T-cell (primary cell): ENCODE measurements around the gene CEP57L1. TPM values are rescaled to one million over a fixed set of nuclear protein-coding genes. Genes with fewer than 3 reads are reported as not detected.
A peak's percentile ranks its signal among the peaks of the same experiment; 100 is the strongest.
"Not testable (repeated sequence)": the region's sequence is repeated elsewhere in the genome, so short reads cannot be mapped to it uniquely, and the experiment has no call there.

ENCODE experiments used
- ATAC-seq, 4 experiments: fragments of 200-7000 bp in 3 of 4; fragments of 150-1000 bp in 1 of 4; cut with Tn5 transposase; replicated peaks in 1 of 4; 1 replicate in 3 of 4; 2 replicates in 1 of 4; pipeline ENCODE4 v1.10.0; 2021; ENCODE audit warnings: moderate library complexity in 3 of 4, mild to moderate bottlenecking in 2 of 4, moderate number of reproducible peaks in 1 of 4
- CTCF ChIA-PET, 2 donors: fragments of 300-600 bp; sonication (Branson Sonifier 250); formaldehyde crosslinking; loops; one replicate each; lab custom pipeline; 2022; ENCODE audit warnings: antibody characterized with exemption in 2 of 2; lab: Charles Lee
- POLR2A ChIA-PET, 2 donors: fragments of 300-600 bp; sonication (Branson Sonifier 250); formaldehyde crosslinking; loops; one replicate each; lab custom pipeline; 2022; ENCODE audit warnings: antibody characterized with exemption in 2 of 2; lab: Charles Lee
- DNase-seq, 35 experiments: peaks; one replicate each; pipeline versions ENCODE4 v3.0.0 to v3.0.0-alpha.2; 2013 to 2023
- H3K27ac ChIP-seq: one replicate; pipeline ENCODE4 v1.5.1; 2013; ENCODE audit warnings: low read length
- H3K27me3 ChIP-seq, 2 experiments: replicated peaks in 1 of 2; 1 replicate in 1 of 2; 2 replicates in 1 of 2; pipeline versions ENCODE4 v1.6.1 to v1.7.0; 2013; ENCODE audit warnings: low read length in 1 of 2, mixed read lengths in 1 of 2; ENCODE audit not compliant: control insufficient read depth in 2 of 2, insufficient read depth in 2 of 2; ENCODE audit errors: extremely low read depth in 1 of 2
- H3K36me3 ChIP-seq, 2 donors: 1 replicate in 1 of 2; 2 replicates in 1 of 2; pipeline versions ENCODE4 v1.6.1 to v1.7.0; 2013; ENCODE audit warnings: low read length in 1 of 2; ENCODE audit not compliant: control insufficient read depth in 2 of 2, insufficient read depth in 1 of 2; ENCODE audit errors: extremely low read depth in 1 of 2
- H3K4me1 ChIP-seq, 2 experiments: 1 replicate in 1 of 2; 2 replicates in 1 of 2; pipeline versions ENCODE4 v1.6.1 to v1.7.0; 2013; ENCODE audit warnings: low read length in 2 of 2, mixed read lengths in 1 of 2; ENCODE audit not compliant: insufficient read depth in 2 of 2, control insufficient read depth in 1 of 2; ENCODE audit errors: extremely low read depth in 1 of 2
- H3K4me3 ChIP-seq, 2 donors: 1 replicate in 1 of 2; 2 replicates in 1 of 2; pipeline versions ENCODE4 v1.5.1 to v1.7.0; 2013; ENCODE audit warnings: mild to moderate bottlenecking in 2 of 2, low read length in 1 of 2, moderate library complexity in 1 of 2; ENCODE audit not compliant: control insufficient read depth in 1 of 2; ENCODE audit errors: extremely low read depth in 1 of 2
- H3K9me3 ChIP-seq: 2 replicates; pipeline ENCODE4 v1.7.0; 2013
- H3K27ac Mint-ChIP-seq, 2 donors: one replicate each; pipeline ENCODE4 v1.8.0; 2020 to 2021; ENCODE audit warnings: mild to moderate bottlenecking in 2 of 2, mixed read lengths in 2 of 2
- H3K27me3 Mint-ChIP-seq, 2 donors: one replicate each; pipeline ENCODE4 v1.8.0; 2021 to 2022; ENCODE audit warnings: mixed read lengths in 2 of 2
- H3K36me3 Mint-ChIP-seq: one replicate; pipeline ENCODE4 v1.8.0; 2021; ENCODE audit warnings: mixed read lengths
- H3K4me1 Mint-ChIP-seq, 3 donors: one replicate each; pipeline ENCODE4 v1.8.0; 2020 to 2022; ENCODE audit warnings: mixed read lengths in 3 of 3, mild to moderate bottlenecking in 1 of 3
- H3K4me3 Mint-ChIP-seq, 3 donors: one replicate each; pipeline ENCODE4 v1.8.0; 2020 to 2022; ENCODE audit warnings: mild to moderate bottlenecking in 3 of 3, mixed read lengths in 3 of 3, moderate library complexity in 3 of 3
- H3K9me3 Mint-ChIP-seq, 3 donors: one replicate each; pipeline ENCODE4 v1.8.0; 2020 to 2022; ENCODE audit warnings: mixed read lengths in 3 of 3
- WGBS: methylation state at CpG from one replicate; pipeline ENCODE4 v1.1.5; 2013; ENCODE audit warnings: missing lambda C conversion rate; ENCODE audit not compliant: insufficient coverage; 5-methylcytosine and 5-hydroxymethylcytosine counted together
- total RNA-seq, 35 experiments: library from RNA in 6 of 35; stranded (reverse) in 6 of 35; fragments of 120-200 nt in 1 of 35; gene quantifications; one replicate each; pipeline versions ENCODE4 v1.2.1 to v1.2.4 and lab custom pipeline; 2013 to 2026

Gene CEP57L1
- total RNA-seq, 5 donors from 2014 or later (not counting 1 experiment from before 2014, with no cell fraction given): 5.2 to 7.9 (median 5.9) TPM

DNA sequence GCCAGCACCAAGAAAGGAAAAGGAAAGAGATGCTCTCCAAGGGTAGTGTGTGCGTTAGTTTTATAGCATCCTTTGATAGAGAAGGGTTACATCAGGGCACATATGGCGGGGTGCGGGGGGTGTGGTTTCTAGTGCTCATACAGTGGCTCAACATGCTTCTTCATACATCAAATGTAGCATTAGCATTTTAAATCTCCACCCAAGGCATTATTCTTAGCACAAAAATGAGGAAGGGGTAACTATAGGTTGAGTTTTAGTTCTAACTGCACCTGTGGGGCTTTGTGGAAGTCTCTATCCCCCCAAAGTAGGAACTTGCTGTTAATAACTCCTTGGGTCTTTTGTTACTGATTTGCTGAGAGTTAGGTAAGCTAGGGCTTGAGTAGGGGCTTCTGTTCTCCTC lies 89.3 kb downstream of the CEP57L1 start:
- no CpG with 5 or more reads among the region's 3 CpGs for WGBS
- CTCF ChIA-PET: interaction anchor here in 1 of 2 donors (0.6 kb wide), 1 partner anchor 193 kb away, joined by 3 read pairs; no protein-coding TSS in a partner anchor
- no peaks in the 10 kb centered on the region for H3K4me1 Mint-ChIP-seq

GRCh38 chr6:109186012-109186411 lies 90.7 kb downstream of the CEP57L1 start:
- no CpG with 5 or more reads among the region's 3 CpGs for WGBS
- DNase-seq: no peak
- H3K36me3 Mint-ChIP-seq: no peaks in the 10 kb centered on the region
- no peaks in the 10 kb centered on the region for H3K4me1 Mint-ChIP-seq
- H3K27ac Mint-ChIP-seq: no peak overlapping the region
- H3K4me3 Mint-ChIP-seq: no peak overlapping the region
- H3K4me1 ChIP-seq: no peaks in the 10 kb centered on the region
- no peaks in the 10 kb centered on the region for H3K36me3 ChIP-seq
- CTCF ChIA-PET: interaction anchor here (0.6 to 5.4 kb wide), 2 partner anchors 198 to 1650 kb away, joined by 5 to 82 read pairs; partner anchors contain the start of gene CD164 (in 1 of the 2)
- peaks cover 0 to 5% (median 4%) of the 10 kb centered on the region in 3 donors for H3K9me3 Mint-ChIP-seq
- no peaks in the 10 kb centered on the region for H3K9me3 ChIP-seq
- H3K27me3 ChIP-seq: peaks cover 0 to 4% of the 10 kb centered on the region in 2 experiments
- H3K27me3 Mint-ChIP-seq: peaks cover 10 to 34% of the 10 kb centered on the region in 2 donors
- POLR2A ChIA-PET: interaction anchor here in 1 of 2 donors (0.6 kb wide), 1 partner anchor 336 kb away, joined by 3 read pairs; no protein-coding TSS in a partner anchor
- H3K27ac ChIP-seq: no peak overlapping the region
- no peak for ATAC-seq
- no peak overlapping the region for H3K4me3 ChIP-seq

More for the DNA sequence above, 89.3 kb downstream of the CEP57L1 start:
- H3K4me1 ChIP-seq: no peaks in the 10 kb centered on the region
- no peak overlapping the region for H3K4me3 ChIP-seq
- Mint-ChIP-seq H3K27me3 (peaks cover 12 to 34% of the 10 kb centered on the region in 2 donors), H3K9me3 (no peaks in the 10 kb centered on the region), H3K36me3 (no peaks in the 10 kb centered on the region), H3K27ac (no peak overlapping the region), H3K4me3 (no peak overlapping the region)
- no peak overlapping the region for H3K27ac ChIP-seq
- no peak for ATAC-seq
- no peaks in the 10 kb centered on the region for H3K9me3 ChIP-seq
- POLR2A ChIA-PET: interaction anchor here in 1 of 2 donors (0.6 kb wide), 1 partner anchor 963 kb away, joined by 3 read pairs; no protein-coding TSS in a partner anchor
- DNase-seq: no peak
- peaks cover 0 to 4% of the 10 kb centered on the region in 2 experiments for H3K27me3 ChIP-seq
- H3K36me3 ChIP-seq: no peaks in the 10 kb centered on the region

GRCh38 chr6:109187399-109188114 lies 92.2 kb downstream of the CEP57L1 start:
- H3K4me1 Mint-ChIP-seq: no peaks in the 10 kb centered on the region
- H3K9me3 Mint-ChIP-seq: peaks cover 0 to 15% (median 9%) of the 10 kb centered on the region in 3 donors
- WGBS: 9% methylated on average over 3 of the region's 5 CpGs
- peak; percentile 20 to 79 (median 53) for DNase-seq
- POLR2A ChIA-PET: no interaction called here
- Histone ChIP-seq H3K27ac (no peak overlapping the region), H3K9me3 (no peaks in the 10 kb centered on the region), H3K36me3 (no peaks in the 10 kb centered on the region), H3K4me3 (no peak overlapping the region), H3K4me1 (no peaks in the 10 kb centered on the region), H3K27me3 (no peaks in the 10 kb centered on the region)
- CTCF ChIA-PET: interaction anchor here (0.5 to 5.4 kb wide), 22 partner anchors 8 to 1556 kb away, joined by 3 to 82 read pairs (median 4); partner anchors contain the start of gene CD164 (in 1 of the 2)
- no peak overlapping the region for H3K4me3 Mint-ChIP-seq
- peak; percentile 81 to 87 (median 84) for ATAC-seq
- peaks cover 6% of the 10 kb centered on the region for H3K36me3 Mint-ChIP-seq
- no peak overlapping the region for H3K27ac Mint-ChIP-seq
- H3K27me3 Mint-ChIP-seq: peaks cover 10 to 25% of the 10 kb centered on the region in 2 donors

- Histone ChIP-seq H3K4me3 (no peak overlapping the region), H3K27me3 (no peaks in the 10 kb centered on the region), H3K27ac (no peak overlapping the region), H3K9me3 (no peaks in the 10 kb centered on the region), H3K4me1 (no peaks in the 10 kb centered on the region), H3K36me3 (no peaks in the 10 kb centered on the region)
- WGBS: 58% methylated on average over 5 of the region's 5 CpGs
- POLR2A ChIA-PET: no interaction called here
- DNase-seq (no peak), ATAC-seq (no peak)
- no peaks in the 10 kb centered on the region for H3K4me1 Mint-ChIP-seq
- peaks cover 6% of the 10 kb centered on the region for H3K36me3 Mint-ChIP-seq
- H3K9me3 Mint-ChIP-seq: peaks cover 0 to 18% (median 9%) of the 10 kb centered on the region in 3 donors
- CTCF ChIA-PET: interaction anchor here (0.6 to 5.4 kb wide), 21 partner anchors 8 to 1203 kb away, joined by 3 to 82 read pairs (median 4); partner anchors contain the start of gene CD164 (in 1 of the 2)
- no peak overlapping the region for H3K4me3 Mint-ChIP-seq
- peaks cover 10 to 21% of the 10 kb centered on the region in 2 donors for H3K27me3 Mint-ChIP-seq
- no peak overlapping the region for H3K27ac Mint-ChIP-seq
Measured at GRCh38 chr6:109188115-109188411, 92.8 kb downstream of the CEP57L1 start.

DNA sequence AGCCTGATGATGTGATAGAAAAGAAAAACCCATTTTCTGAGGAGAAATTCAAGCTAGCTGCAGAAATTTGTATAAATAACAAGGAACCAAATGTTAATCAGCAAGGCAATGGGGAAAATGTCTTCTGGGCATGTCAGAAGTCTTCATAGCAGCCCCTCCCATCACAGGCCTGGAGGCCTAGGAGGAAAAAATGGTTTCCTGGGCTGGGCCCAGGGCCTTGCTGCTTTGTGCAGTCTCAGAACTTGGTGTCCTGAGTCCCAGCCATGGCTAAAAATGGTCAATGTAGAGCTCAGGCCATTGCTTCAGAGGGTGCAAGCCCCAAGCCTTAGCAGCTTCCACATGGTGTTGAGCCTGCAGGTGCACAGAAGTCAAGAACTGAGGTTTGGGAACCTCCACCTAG lies 96.1 kb downstream of the CEP57L1 start:
- H3K9me3 ChIP-seq, H3K27me3 ChIP-seq, POLR2A ChIA-PET, ATAC-seq, H3K4me1 ChIP-seq, H3K27ac ChIP-seq, H3K4me3 Mint-ChIP-seq, H3K36me3 ChIP-seq, CTCF ChIA-PET, H3K4me3 ChIP-seq, H3K27me3 Mint-ChIP-seq, H3K4me1 Mint-ChIP-seq, H3K27ac Mint-ChIP-seq, DNase-seq, H3K36me3 Mint-ChIP-seq: not testable (repeated sequence)
- peaks cover 0 to 19% (median 9%) of the 10 kb centered on the region in 3 donors for H3K9me3 Mint-ChIP-seq

- ATAC-seq (no peak), DNase-seq (no peak)
- ChIA-PET CTCF (interaction anchor here in 1 of 2 donors (1.1 kb wide), 1 partner anchor 659 kb away, joined by 3 read pairs; no protein-coding TSS in a partner anchor), POLR2A (no interaction called here)
- peaks cover 6% of the 10 kb centered on the region for H3K36me3 Mint-ChIP-seq
- Histone ChIP-seq H3K9me3 (no peaks in the 10 kb centered on the region), H3K27me3 (no peaks in the 10 kb centered on the region), H3K36me3 (no peaks in the 10 kb centered on the region), H3K27ac (no peak overlapping the region), H3K4me1 (no peaks in the 10 kb centered on the region), H3K4me3 (no peak overlapping the region)
- H3K9me3 Mint-ChIP-seq: peaks cover 0 to 19% (median 9%) of the 10 kb centered on the region in 3 donors
- no peak overlapping the region for H3K27ac Mint-ChIP-seq
- H3K4me1 Mint-ChIP-seq: no peaks in the 10 kb centered on the region
- H3K4me3 Mint-ChIP-seq: no peak overlapping the region
- no CpG with 5 or more reads among the region's 4 CpGs for WGBS
- H3K27me3 Mint-ChIP-seq: peaks cover 0 to 1% of the 10 kb centered on the region in 2 donors
Measured at GRCh38 chr6:109192865-109193264, 97.6 kb downstream of the CEP57L1 start.
